Middle frontal gyrus (tissue), 1 donor: ENCODE results near the gene ASPSCR1.
"Not testable (repeated sequence)": the region's sequence is repeated elsewhere in the genome, so short reads cannot be mapped to it uniquely, and the experiment has no call there.

Experiments used
- DNase-seq: peaks from one replicate; pipeline ENCODE4 v3.0.0-alpha.2; 2015; ENCODE audit warnings: low spot score; ENCODE audit errors: extremely low spot score

ASPSCR1 gene

DNA sequence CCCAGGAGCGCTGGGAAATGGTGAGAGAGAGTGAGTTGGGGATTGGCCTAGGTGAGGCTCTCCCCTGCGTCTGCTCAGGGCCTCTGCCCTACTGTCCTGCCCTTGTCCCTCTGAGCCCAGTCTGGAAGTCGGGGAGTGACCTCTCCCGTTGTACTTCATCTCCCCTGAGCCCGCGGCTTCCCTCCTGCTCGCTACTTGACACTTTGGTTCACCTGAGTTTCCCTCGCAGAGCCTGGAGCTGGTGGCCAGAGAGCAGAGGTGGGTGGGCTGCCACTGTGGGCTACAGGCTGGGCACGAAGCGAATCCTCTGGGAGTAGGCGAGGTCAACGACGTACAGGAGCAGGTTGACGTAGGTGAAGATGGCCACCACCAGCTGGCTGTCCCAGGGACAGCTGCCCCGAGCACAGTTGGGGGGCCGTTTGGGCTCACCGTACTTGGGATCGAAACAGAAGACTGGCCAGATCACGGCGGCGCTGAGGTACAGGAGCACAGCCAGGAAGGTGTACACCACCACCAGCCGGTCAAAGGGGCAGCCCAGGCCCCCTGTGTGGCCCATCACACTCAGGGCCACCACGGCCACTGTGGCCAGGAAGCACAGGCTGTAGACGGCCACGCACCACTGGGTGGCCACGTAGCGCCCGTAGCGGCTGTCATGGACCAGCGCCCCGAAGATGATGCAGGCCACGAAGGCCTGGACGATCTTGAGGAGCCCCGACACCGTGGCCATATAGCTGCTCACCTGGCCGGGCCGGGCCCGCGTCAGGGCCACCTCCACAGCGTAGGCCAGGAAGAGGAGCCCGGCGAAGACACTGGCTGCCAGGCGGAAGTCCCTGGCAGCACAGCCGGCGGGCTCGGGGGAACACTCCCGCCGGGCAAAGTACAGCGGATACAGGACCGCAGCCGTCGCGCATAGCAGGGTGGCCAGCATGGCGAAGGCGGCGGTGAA is 36.6 kb upstream of the ASPSCR1 start:
- DNase-seq: no peak

DNA sequence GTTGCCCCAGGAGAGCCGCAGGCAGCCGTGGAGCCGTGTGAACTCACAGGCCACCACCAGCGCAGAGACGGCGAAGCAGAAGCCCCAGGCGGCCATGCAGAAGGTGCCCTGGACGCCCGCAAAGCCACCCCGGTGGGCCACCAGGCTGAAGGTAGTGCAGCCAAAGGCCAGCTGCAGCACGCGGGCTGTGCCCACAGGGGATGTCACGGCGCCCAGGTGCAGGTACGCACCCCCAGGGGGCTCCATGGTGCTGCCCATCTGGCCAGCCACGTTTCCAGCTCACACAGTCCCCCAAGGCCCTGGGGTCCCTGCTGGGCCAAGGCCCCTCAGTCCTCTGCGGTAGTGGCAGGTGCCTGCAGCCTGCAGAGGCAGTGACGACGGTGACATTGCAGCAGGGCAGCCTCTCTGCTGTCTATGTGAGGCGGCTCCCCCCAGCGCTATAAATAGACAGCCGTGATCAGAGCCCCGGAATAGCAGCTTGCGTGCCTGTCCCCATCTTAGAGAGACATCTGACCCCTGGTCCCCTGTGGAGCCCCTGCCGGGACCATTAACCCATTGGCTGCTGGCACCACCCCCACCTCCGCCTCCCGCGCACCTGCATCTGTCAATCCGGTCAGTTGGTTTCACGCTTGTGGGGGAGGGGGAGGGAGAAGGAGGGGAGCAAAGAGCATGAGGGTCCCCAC is 35.8 kb upstream of the ASPSCR1 start:
- DNase-seq: no peak

DNA sequence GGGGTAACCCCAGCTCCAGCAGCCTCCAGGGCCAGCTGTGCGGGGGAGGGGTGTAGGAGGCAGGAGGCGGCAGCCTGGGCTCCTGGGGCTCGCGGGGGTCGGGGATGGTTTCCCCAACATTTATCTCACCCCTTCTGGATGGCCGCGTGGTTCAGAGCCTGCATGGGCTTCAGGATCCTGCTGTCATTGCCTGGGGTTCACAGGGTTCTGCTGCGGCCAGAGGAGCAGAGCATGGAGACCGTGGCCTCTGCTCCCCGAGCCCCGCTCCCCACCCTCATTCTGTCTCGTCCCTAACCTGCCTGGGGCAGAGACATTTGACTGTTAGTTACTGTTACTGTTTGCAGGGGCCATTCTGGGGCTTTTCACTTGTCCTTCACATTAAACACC is 35.3 kb upstream of the ASPSCR1 start:
- DNase-seq: no peak

DNA sequence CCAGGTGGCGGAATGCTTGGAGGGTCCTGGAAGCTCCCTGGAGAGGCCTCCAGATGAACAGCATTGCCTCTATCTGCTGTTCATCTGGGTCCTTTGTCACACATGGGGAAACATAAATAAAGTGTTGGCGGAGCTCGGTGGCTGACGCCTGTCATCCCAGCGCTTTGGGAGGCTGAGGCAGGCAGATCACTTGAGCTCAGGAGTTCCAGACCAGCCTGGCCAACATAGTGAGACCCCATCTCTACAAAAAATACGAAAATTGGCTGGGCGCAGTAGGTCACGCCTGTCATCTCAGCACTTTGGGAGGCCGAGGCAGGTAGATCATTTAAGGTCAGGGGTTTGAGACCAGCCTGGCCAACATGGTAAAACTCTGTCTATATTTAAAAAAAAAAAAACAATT is 32.6 kb upstream of the ASPSCR1 start:
- DNase-seq: no peak

DNA sequence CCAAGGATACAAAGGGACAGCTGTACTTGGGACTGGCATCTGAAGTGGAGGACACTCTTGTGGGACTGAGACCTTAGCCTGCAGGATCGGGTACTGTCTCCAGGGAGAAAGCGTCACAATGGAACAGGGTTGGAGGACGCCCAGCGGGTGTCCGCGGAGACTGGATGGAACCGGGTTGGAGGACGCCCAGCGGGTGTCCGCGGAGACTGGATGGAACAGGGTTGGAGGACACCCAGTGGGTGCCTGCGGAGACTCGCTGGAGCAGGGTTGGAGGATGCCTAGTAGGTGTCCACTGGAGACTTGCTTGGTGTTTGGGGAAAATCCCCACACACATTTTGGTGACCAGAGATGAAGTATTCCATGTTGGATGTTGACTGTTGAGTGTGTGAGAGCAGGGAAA is 30.2 kb upstream of the ASPSCR1 start, which contains the start of gene MYADML2:
Gene MYADML2 (minus strand): TSS at position 45 of the 400 bp plus-strand sequence. CDS start 5,492 bp downstream, outside the sequence.
- no peak for DNase-seq

DNA sequence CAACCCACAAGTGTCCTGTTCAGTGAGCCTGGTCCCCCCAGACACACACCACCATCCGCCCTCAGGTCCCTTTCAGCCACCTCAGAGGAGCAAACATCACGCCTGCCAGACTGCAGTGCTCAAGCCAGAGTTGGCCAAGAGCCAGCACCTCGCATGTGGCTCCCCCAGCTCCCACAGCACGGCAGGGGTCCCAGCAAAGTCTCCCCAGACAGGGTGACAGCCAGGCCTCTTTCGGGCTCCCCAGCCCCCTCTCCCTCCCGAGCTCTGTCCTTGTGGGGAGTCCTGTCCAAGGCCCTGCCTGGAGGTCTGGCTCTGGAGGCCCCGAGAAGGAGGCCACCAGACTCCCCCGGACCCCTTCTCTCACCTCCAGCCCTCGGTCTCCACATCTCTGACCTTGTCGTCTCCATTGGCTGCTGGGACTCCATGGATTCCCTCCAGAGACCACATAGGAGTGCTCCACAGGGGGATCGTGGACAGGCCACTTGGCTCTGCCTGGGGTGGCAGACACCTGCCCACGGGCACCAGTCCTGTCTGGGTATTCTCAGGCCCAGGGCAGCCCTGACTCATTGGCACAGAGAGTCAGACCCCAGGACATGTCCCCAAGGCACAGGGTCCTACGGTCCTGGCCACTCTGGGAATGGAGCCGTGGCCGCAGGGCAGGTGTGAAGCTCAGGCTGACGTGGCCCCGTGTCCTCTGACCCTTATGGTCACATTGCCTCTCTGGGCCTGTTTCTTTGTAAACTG is 28.6 kb upstream of the ASPSCR1 start:
- DNase-seq: no peak

DNA sequence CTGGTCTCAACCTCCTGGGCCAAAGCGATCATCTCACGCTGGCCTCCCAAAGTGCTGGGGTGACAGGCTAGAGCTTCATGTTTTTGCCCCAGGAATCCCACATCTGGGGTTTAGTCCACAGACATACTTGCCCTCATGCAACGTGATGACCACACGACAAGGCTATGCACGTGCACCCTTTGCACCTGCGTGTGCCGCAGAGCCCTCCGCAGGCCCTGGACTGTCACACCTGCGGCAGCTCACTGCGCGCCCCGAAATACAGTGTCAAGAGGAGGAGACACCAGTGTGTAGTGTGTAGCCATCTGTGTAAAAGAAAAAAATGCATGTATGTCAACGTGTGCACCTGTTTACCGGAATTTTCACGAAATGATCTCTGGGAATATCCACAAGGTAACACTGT is 26.9 kb upstream of the ASPSCR1 start:
- no peak for DNase-seq

DNA sequence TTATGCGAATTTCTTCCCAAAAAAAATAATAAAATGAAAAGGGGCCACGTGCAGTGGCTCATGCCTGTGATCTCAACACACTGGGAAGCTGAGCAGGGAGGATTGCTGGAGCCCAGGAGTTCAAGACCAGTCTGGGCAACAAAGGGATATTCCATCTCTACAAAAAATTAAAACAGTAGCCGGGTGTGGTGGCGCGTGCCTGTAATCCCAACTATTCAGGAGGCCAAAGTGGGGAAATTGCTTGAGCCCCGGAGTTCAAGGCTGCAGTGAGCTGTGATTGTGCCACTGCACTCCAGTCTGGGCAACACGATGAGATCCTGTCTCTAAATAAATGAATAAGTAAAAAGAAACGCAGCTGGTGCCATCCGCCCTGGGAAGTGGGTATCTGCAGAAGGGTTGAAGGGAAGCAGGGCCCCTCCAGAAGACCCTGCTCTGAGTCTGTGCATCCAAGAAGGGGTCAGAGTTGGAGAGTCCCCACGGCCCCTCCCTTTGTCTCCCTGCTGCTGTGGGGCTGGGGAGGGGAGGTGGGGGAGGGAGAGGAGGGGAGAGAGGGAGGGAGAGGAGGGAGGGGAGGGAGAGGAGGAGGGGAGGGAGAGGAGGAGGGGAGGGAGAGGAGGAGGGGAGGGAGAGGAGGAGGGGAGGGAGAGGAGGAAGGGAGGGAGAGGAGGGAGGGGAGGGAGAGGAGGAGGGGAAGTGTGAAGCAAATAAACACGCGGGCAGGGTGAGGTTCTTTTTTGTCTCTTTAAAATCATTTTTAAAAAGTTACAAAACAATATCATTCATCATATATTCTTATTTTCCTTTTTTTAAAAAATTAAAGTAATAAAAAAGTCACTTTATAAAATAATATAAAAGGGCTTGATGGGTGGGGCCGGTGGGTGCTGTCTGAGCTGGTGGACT is 25.4 kb upstream of the ASPSCR1 start:
- DNase-seq: no peak

DNA sequence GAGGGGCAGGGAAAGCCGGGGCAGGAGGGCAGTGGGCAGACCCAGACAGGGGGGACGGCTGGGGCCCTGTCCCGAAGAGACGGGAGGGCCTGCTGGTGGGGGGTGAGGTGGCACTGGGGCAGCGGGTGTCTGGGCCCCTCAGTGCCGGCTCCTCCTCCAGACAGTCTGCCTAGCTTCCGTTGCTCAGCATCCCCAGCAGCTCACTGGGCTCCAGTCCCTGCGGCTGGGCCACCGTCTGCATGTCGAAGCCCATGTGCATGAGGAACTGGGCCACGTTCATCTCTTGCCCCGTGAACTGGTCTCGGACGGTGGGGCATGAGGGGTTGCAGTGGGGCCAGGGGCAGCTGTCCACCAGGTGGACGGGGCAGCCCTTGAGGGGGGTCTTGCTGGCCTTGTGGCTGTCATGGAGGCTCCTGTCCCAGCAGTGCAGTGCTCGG is 24.6 kb upstream of the ASPSCR1 start:
- no peak for DNase-seq

DNA sequence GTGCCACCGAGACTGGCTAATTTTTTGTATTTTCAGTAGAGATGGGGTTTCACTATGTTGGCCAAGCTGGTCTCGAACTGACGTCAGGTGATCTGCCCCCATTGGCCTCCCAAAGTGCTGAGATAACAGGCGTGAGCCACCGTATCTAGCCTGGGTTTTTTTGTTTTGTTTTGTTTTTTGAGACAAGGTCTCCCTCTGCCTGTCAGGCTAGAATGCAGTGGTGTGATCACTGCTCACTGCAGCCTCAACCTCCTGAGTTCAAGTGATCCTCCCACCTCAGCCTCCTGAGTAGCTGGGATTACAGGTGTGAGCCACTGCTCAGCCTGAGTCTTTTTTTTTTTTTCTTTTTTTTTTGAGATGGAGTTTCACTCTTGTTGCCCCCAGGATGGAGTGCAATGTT is 24.0 kb upstream of the ASPSCR1 start:
- DNase-seq: not testable (repeated sequence)

DNA sequence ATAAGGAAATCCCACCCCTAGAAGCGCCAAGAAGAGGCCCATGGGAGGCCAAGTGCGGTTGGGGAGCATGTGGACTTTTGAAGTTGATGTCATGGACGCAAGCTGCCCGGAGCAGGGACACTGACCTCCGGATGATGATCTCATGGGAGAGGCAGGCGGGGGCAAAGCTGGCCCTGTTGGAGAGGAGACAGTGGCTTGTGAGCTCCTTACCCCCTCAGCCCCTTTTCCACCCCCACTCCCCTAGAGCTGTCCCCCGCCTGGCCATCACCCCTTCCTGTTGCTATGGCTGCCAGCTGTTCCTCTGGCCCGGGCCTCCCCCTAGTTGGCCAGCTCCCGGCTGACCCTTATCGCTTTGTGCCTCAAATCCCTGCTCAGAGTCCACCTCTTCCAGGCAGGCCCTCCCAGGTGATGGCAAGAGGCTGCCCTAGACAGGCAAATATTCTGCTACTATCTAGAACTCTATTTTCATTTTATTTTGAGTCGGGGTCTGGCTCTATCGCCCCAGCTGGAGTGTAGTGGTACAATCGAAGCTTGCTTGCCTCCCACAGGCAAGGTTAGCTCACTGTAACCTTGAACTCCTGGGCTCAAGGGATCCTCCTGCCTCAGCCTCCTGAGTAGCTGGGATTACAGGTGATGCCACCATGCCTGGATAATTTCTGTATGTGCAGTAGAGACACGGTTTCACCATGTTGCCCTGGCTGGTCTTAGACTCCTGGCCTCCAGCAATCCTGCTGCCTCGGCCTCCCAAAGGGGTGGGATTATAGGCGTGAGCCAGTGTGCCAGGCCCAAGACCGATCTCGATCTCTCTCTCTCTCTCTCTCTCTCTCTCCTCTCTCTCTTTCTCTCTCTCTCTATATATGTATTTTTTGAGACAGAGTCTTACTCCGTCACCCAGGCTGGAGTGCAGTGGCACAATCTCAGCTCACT is 23.0 kb upstream of the ASPSCR1 start:
- no peak for DNase-seq

- no peak for DNase-seq
Observed at GRCh38 chr17:81955058-81955681, 22.3 kb upstream of the ASPSCR1 start.

GRCh38 chr17:81955756-81956544 is 21.5 kb upstream of the ASPSCR1 start:
- DNase-seq: no peak

DNA sequence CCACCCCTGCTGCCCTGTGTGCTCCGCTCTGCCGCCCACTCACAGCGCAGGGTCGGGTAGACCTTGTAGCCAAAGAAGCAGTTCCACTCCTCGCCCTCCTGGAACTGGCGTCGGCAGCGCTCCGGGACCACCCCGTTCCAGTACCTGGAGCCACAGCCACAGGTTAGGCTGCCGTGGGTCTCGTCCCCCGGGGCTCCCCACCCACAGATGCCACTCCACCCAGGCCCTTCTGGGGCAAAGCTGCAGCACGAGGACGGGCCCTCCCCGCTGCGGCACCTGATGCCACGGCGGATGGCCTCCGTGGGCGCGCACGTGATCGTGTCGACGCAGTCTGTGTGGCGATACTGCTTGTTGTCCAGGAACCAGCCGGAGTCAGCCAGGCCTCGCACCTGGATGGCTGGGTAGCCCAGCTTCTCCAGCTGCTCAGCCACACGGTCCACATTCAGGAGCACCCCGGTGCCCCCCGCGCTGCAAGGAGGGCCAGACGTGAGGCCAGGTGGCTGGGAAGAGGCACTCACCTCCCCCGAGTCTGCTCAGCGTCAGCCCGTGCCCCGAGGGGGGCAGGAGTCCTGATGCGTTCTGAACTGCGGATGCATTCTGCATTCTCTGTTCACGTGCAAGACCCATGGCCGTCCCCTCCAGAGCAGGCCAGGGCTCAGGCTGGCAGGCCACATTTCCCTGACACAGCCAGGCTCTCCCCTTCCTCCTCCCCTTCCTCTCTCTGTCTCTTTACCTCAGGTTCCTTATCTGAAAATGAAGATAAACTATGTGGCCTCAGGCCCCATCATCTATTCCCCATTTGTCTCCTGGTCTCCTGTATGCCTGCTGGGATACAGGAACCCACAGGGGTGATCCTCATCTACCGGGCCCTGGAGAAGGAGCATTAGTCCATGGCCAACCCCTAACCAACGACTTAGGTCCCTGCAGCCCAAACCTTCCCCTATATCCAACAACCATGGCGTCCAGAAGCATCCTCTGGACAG is 20.5 kb upstream of the ASPSCR1 start:
- DNase-seq: no peak

DNA sequence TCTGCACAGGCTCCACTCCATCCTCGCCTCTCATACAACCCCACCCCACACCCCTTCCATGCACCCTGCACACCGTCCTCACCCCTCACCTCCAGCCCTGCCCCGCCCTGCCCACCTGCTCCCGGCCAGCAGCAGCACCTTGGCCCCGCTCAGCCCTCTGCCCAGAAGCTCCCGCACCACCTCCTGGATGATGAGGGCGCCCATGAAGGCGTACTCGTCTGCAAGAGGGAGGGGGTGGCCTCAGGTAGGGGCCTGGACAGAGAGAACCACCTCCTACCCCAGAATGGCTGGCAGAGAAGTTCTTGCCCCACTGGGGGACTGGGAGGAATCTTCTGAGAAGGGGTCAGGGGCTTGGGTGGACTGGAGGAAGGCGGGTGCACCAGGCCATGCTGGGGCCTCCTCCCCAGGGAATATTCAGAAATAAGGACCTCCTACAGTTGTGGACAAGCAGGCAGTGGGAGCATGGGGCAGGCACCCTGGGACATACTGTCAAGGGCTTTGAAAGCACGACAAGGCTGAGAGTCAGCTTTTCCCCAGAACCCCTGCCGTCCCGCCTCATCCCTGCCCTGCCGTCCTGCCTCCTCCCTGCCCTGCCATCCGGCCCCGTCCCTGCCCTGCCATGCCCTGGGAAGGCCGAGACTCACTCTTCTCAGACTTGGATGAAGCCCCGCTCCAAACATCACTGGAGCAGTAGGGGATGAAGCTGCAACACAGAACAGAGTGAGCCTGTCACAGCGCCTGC is 19.6 kb upstream of the ASPSCR1 start:
- no peak for DNase-seq

DNA sequence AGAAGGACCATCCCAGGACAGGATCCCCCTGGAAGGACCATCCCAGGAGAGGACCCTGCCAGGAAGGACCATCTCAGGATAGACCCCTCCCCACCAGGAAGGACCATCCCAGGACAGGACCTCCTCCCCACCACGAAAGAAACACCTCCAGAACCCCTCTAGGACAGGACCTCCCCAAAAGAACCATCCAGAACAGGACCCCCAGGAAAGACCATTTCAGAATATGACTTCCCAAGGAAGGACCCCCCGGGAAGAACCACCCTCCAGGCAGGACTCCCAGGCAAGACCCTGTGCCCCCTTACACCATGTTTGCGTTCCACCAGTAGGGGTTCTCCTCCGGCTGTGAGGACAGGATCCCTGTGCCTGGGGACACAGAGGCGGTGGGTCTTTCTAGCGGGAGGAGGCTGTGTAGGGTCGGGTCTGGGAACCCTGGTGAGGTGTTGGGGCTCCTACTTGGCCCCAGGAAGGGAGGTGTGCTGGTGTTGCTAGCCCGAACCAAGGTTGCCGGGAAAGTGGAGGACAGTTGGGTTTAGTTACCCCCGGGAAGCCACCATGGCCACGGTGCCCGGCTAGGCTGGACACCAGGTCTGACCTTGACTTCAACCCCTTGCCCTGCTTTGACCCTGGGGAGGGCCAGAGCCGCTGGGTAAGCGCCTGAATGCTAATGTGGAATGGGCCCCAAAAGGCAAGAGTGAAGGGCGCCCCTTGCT is 18.6 kb upstream of the ASPSCR1 start:
- DNase-seq: no peak
